Measurements from ENCODE around the gene PRSS16. TPM values are rescaled to one million over a fixed set of nuclear protein-coding genes. Genes with fewer than 3 reads are reported as not detected.
A peak's percentile ranks its signal among the peaks of the same experiment; 100 is the strongest.

PRSS16 gene
- total and polyA plus RNA-seq, 9 of the 15 experiments (the other 6 are each of a cell fraction or from before 2014, with no cell fraction given): 4.5 to 21.3 (median 12.1) TPM

DNA sequence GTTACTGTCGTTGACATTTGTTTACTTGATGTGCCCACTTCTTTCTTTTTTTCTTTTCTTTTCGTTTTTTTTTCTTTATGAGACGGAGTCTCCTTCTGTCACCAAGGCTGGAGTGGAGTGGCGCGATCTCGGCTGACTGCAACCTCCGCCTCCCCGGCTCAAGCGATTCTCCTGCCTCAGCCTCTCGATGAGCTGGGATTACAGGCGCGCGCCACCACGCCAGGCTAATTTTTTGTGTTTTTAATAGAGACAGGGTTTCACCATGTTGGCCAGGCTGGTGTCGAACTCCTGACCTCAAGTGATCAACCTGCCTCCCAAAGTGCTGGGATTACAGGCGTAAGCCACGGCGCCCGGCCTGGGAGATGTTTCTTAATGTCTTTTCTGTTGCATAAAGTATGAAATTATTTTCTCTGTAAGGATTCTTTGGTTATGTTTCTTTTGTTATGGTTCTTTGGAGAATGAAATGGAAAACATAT lies 33.3 kb upstream of the PRSS16 start (continued):
- TF ChIP-seq, protein P1, sequence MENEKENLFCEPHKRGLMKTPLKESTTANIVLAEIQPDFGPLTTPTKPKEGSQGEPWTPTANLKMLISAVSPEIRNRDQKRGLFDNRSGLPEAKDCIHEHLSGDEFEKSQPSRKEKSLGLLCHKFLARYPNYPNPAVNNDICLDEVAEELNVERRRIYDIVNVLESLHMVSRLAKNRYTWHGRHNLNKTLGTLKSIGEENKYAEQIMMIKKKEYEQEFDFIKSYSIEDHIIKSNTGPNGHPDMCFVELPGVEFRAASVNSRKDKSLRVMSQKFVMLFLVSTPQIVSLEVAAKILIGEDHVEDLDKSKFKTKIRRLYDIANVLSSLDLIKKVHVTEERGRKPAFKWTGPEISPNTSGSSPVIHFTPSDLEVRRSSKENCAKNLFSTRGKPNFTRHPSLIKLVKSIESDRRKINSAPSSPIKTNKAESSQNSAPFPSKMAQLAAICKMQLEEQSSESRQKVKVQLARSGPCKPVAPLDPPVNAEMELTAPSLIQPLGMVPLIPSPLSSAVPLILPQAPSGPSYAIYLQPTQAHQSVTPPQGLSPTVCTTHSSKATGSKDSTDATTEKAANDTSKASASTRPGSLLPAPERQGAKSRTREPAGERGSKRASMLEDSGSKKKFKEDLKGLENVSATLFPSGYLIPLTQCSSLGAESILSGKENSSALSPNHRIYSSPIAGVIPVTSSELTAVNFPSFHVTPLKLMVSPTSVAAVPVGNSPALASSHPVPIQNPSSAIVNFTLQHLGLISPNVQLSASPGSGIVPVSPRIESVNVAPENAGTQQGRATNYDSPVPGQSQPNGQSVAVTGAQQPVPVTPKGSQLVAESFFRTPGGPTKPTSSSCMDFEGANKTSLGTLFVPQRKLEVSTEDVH (IDR thresholded peaks at IDR 0.05; ENCODE audit: low read depth, partially characterized antibody): no peak
- TF ChIP-seq MCM3 (IDR thresholded peaks at IDR 0.05) (no peak), TRIM24 (IDR thresholded peaks at IDR 0.05) (peak; percentile 15 to 34; a peak in 2 of 4 replicates), RCOR1 (IDR thresholded peaks at IDR 0.05; ENCODE audit: borderline replicate concordance in 1 of 2, low read depth in 2 of 2, low read length in 2 of 2) (peak in 1 of 2 experiments; percentile 41; a peak in 1 of 4 replicates), HDAC1 (IDR thresholded peaks at IDR 0.05) (no peak; a peak in 2 of 4 replicates), ZNF143 (CRISPR knock-in tag; IDR thresholded peaks at IDR 0.05) (no peak), KDM4B (IDR thresholded peaks at IDR 0.05; ENCODE audit: borderline replicate concordance in 2 of 2, low read depth in 1 of 2) (no peak), ZNF282 (CRISPR knock-in tag; IDR thresholded peaks at IDR 0.05) (no peak), PML (IDR thresholded peaks at IDR 0.05; ENCODE audit: low read length) (no peak), SNIP1 (IDR thresholded peaks at IDR 0.05; ENCODE audit: low read depth) (no peak), FOXK1 (CRISPR knock-in tag; IDR thresholded peaks at IDR 0.05; ENCODE audit: borderline replicate concordance) (no peak), EWSR1 (IDR thresholded peaks at IDR 0.05; ENCODE audit: borderline replicate concordance, low read depth, partially characterized antibody) (no peak), ATF1 (CRISPR knock-in tag; IDR thresholded peaks at IDR 0.05) (no peak), ATF1 (tag; IDR thresholded peaks at IDR 0.05) (no peak), GATAD2A (IDR thresholded peaks at IDR 0.05) (no peak), EP300 (IDR thresholded peaks at IDR 0.05; ENCODE audit: low read length) (no peak), NR4A1 (CRISPR knock-in tag; IDR thresholded peaks at IDR 0.05) (no peak), NR4A1 (tag; IDR thresholded peaks at IDR 0.05) (no peak), CBX3 (IDR thresholded peaks at IDR 0.05; ENCODE audit: borderline replicate concordance in 1 of 2, low read length in 2 of 2) (no peak)
- TF ChIP-seq, protein P2, sequence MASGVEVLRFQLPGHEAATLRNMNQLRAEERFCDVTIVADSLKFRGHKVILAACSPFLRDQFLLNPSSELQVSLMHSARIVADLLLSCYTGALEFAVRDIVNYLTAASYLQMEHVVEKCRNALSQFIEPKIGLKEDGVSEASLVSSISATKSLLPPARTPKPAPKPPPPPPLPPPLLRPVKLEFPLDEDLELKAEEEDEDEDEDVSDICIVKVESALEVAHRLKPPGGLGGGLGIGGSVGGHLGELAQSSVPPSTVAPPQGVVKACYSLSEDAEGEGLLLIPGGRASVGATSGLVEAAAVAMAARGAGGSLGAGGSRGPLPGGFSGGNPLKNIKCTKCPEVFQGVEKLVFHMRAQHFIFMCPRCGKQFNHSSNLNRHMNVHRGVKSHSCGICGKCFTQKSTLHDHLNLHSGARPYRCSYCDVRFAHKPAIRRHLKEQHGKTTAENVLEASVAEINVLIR (CRISPR knock-in tag; IDR thresholded peaks at IDR 0.05): no peak
- TF ChIP-seq, protein P3, sequence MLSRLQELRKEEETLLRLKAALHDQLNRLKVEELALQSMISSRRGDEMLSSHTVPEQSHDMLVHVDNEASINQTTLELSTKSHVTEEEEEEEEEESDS (CRISPR knock-in tag; IDR thresholded peaks at IDR 0.05): no peak
- TF ChIP-seq, protein P4, sequence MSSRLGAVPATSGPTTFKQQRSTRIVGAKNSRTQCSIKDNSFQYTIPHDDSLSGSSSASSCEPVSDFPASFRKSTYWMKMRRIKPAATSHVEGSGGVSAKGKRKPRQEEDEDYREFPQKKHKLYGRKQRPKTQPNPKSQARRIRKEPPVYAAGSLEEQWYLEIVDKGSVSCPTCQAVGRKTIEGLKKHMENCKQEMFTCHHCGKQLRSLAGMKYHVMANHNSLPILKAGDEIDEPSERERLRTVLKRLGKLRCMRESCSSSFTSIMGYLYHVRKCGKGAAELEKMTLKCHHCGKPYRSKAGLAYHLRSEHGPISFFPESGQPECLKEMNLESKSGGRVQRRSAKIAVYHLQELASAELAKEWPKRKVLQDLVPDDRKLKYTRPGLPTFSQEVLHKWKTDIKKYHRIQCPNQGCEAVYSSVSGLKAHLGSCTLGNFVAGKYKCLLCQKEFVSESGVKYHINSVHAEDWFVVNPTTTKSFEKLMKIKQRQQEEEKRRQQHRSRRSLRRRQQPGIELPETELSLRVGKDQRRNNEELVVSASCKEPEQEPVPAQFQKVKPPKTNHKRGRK (tag; IDR thresholded peaks at IDR 0.05): peak; percentile 41
- TF ChIP-seq, protein P5, sequence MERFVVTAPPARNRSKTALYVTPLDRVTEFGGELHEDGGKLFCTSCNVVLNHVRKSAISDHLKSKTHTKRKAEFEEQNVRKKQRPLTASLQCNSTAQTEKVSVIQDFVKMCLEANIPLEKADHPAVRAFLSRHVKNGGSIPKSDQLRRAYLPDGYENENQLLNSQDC (CRISPR knock-in tag; IDR thresholded peaks at IDR 0.05): no peak
- TF ChIP-seq, protein P6, sequence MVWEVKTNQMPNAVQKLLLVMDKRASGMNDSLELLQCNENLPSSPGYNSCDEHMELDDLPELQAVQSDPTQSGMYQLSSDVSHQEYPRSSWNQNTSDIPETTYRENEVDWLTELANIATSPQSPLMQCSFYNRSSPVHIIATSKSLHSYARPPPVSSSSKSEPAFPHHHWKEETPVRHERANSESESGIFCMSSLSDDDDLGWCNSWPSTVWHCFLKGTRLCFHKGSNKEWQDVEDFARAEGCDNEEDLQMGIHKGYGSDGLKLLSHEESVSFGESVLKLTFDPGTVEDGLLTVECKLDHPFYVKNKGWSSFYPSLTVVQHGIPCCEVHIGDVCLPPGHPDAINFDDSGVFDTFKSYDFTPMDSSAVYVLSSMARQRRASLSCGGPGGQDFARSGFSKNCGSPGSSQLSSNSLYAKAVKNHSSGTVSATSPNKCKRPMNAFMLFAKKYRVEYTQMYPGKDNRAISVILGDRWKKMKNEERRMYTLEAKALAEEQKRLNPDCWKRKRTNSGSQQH (CRISPR knock-in tag; IDR thresholded peaks at IDR 0.05): no peak

Measured in K562 (cell line).